ENCODE data around the gene IGSF3. TPM values are rescaled to one million over a fixed set of nuclear protein-coding genes. Genes with fewer than 3 reads are reported as not detected.
"Not testable (repeated sequence)": the region's sequence is repeated elsewhere in the genome, so short reads cannot be mapped to it uniquely, and the experiment has no call there.

Gene IGSF3
- polyA plus RNA-seq, 1 donor from 2014 or later = not detected

DNA sequence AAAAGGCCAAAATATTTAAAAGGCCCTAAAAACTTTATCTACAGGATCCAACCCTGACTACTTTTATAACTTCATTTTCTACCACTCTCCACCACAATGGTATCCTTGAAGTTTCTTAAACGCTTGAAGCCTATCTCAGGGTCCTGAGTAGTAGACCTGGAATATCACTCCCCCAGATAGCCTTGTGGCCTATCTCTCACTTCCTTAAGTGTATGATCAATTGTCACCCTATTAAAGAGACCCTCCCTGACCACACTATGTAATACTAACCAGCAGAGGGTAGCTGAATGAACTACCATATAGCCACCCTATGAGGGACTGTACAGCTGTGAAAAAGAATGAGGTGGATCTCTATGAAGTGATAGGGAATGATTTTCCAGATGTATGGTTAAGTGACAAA is 102.3 kb downstream of the IGSF3 start:
- peaks cover 4 to 22% (median 8%) of the 10 kb centered on the region in 3 donors for H3K9me3 Mint-ChIP-seq

GRCh38 chr1:116564426-116564825 is 103.1 kb downstream of the IGSF3 start:
- Mint-ChIP-seq H3K4me3 (peak overlapping the region in 3 of 4 donors; percentile 1 to 67 (median 38)), H3K27ac (peak overlapping the region in 1 of 3 donors; percentile 3), H3K9me3 (peaks cover 4 to 22% (median 8%) of the 10 kb centered on the region in 3 donors), H3K36me3 (peaks cover 13% of the 10 kb centered on the region), H3K4me1 (peaks cover 49 to 68% (median 61%) of the 10 kb centered on the region in 3 donors), H3K27me3 (no peaks in the 10 kb centered on the region)

More for the DNA sequence above, 102.3 kb downstream of the IGSF3 start:
- no peak overlapping the region for H3K27ac Mint-ChIP-seq
- no peaks in the 10 kb centered on the region for H3K27me3 Mint-ChIP-seq
- H3K4me1 Mint-ChIP-seq = peaks cover 48 to 67% (median 61%) of the 10 kb centered on the region in 3 donors
- peak overlapping the region in 2 of 4 donors; percentile 9 to 38 for H3K4me3 Mint-ChIP-seq
- H3K36me3 Mint-ChIP-seq = peaks cover 13% of the 10 kb centered on the region

GRCh38 chr1:116562465-116562864 is 105.1 kb downstream of the IGSF3 start:
- Mint-ChIP-seq H3K27ac (peak overlapping the region; percentile 6 to 58 (median 7)), H3K36me3 (peaks cover 13% of the 10 kb centered on the region), H3K4me3 (peak overlapping the region in 2 of 4 donors; percentile 16 to 28), H3K9me3 (peaks cover 4 to 22% (median 8%) of the 10 kb centered on the region in 3 donors), H3K4me1 (peaks cover 48 to 68% (median 63%) of the 10 kb centered on the region in 3 donors)
- not testable (repeated sequence) for H3K27me3 Mint-ChIP-seq

- H3K27me3 Mint-ChIP-seq = no peaks in the 10 kb centered on the region
- H3K9me3 Mint-ChIP-seq = peaks cover 4 to 22% (median 8%) of the 10 kb centered on the region in 3 donors
- H3K36me3 Mint-ChIP-seq = peaks cover 13% of the 10 kb centered on the region
- peaks cover 50 to 74% (median 66%) of the 10 kb centered on the region in 3 donors for H3K4me1 Mint-ChIP-seq
- H3K27ac Mint-ChIP-seq = peak overlapping the region; percentile 18 to 88 (median 79)
- H3K4me3 Mint-ChIP-seq = no peak overlapping the region
Measured at GRCh38 chr1:116561563-116561962, 106.0 kb downstream of the IGSF3 start.

- Mint-ChIP-seq H3K36me3 (peaks cover 16% of the 10 kb centered on the region), H3K4me1 (peaks cover 50 to 71% (median 64%) of the 10 kb centered on the region in 3 donors), H3K4me3 (peak overlapping the region; percentile 54 to 87 (median 76)), H3K9me3 (peaks cover 4 to 22% (median 8%) of the 10 kb centered on the region in 3 donors), H3K27ac (peak overlapping the region; percentile 79 to 88 (median 88)), H3K27me3 (no peaks in the 10 kb centered on the region)
Measured at GRCh38 chr1:116560704-116561490, 106.6 kb downstream of the IGSF3 start.

- H3K9me3 Mint-ChIP-seq = peaks cover 3 to 16% (median 4%) of the 10 kb centered on the region in 3 donors
- peaks cover 56 to 74% (median 67%) of the 10 kb centered on the region in 3 donors for H3K4me1 Mint-ChIP-seq
- peak overlapping the region; percentile 88 to 97 (median 94) for H3K27ac Mint-ChIP-seq
- no peaks in the 10 kb centered on the region for H3K27me3 Mint-ChIP-seq
- peaks cover 12% of the 10 kb centered on the region for H3K36me3 Mint-ChIP-seq
- H3K4me3 Mint-ChIP-seq = peak overlapping the region; percentile 58 to 93 (median 78)
Measured at GRCh38 chr1:116559304-116559761, 108.2 kb downstream of the IGSF3 start.

DNA sequence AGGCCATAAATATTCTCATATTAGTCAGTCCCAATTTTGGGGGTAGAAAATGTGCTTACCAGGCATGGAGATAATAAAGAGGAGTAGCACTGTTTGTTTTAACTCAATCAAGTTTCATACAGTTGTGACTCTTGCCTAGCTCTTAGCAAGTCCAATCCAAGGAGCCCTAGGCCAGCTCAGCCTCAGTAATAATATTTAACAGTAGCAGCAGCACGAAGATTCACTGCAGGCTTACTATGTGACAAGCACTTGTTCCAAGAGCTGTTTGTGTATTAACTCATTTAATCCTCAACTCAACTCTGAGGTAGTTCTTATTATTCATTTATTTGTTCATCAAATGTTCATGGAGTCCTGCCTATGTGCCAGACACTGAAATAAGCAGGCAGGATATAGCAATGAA is 109.0 kb downstream of the IGSF3 start:
- Mint-ChIP-seq H3K4me3 (peak overlapping the region; percentile 58 to 93 (median 68)), H3K4me1 (peaks cover 57 to 72% (median 67%) of the 10 kb centered on the region in 3 donors), H3K27ac (peak overlapping the region; percentile 88 to 97 (median 94)), H3K27me3 (no peaks in the 10 kb centered on the region), H3K9me3 (peaks cover 3 to 9% (median 4%) of the 10 kb centered on the region in 3 donors), H3K36me3 (peaks cover 8% of the 10 kb centered on the region)

DNA sequence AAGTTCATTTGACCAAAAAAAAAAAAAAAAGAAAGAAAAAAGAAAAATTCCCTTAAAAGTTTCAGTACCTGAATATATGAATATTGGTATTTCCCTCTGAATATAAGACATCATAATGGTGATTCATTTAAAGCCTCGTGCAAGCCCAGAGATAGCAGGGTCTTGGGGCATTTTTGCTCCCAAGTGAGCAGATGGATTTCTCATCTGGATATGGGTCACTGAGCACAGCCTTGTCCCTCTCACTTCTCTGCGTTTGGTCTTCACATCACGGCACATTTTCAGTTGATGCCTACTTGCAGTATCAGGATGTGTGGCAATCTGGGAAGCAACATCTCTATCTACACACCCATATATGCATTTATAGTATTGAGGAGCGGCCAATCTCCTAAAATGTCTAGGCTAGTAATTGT is 109.4 kb downstream of the IGSF3 start:
- H3K27ac Mint-ChIP-seq = peak overlapping the region; percentile 88 to 97 (median 94)
- peak overlapping the region; percentile 58 to 89 (median 68) for H3K4me3 Mint-ChIP-seq

GRCh38 chr1:116557323-116557878 is 110.1 kb downstream of the IGSF3 start:
- Mint-ChIP-seq H3K4me3 (peak overlapping the region; percentile 58 to 89 (median 68)), H3K36me3 (peaks cover 4% of the 10 kb centered on the region), H3K27ac (peak overlapping the region; percentile 88 to 97 (median 94)), H3K4me1 (peaks cover 64 to 77% (median 72%) of the 10 kb centered on the region in 3 donors), H3K27me3 (no peaks in the 10 kb centered on the region), H3K9me3 (peaks cover under 1 to 2% (median under 1%) of the 10 kb centered on the region in 3 donors)

More for the DNA sequence above, 109.4 kb downstream of the IGSF3 start:
- Mint-ChIP-seq H3K4me1 (peaks cover 61 to 76% (median 71%) of the 10 kb centered on the region in 3 donors), H3K36me3 (peaks cover 8% of the 10 kb centered on the region), H3K9me3 (peaks cover 3 to 9% (median 4%) of the 10 kb centered on the region in 3 donors), H3K27me3 (no peaks in the 10 kb centered on the region)

- no peaks in the 10 kb centered on the region for H3K27me3 Mint-ChIP-seq
- peaks cover 3% of the 10 kb centered on the region for H3K36me3 Mint-ChIP-seq
- H3K9me3 Mint-ChIP-seq = no peaks in the 10 kb centered on the region
- peaks cover 68 to 77% (median 70%) of the 10 kb centered on the region in 3 donors for H3K4me1 Mint-ChIP-seq
- H3K27ac Mint-ChIP-seq = peak overlapping the region; percentile 88 to 97 (median 95)
- peak overlapping the region; percentile 48 to 86 (median 75) for H3K4me3 Mint-ChIP-seq
Measured at GRCh38 chr1:116556289-116557006, 111.1 kb downstream of the IGSF3 start.

- no peaks in the 10 kb centered on the region for H3K27me3 Mint-ChIP-seq
- peaks cover 3% of the 10 kb centered on the region for H3K36me3 Mint-ChIP-seq
- H3K4me1 Mint-ChIP-seq = peaks cover 66 to 77% (median 70%) of the 10 kb centered on the region in 3 donors
- no peaks in the 10 kb centered on the region for H3K9me3 Mint-ChIP-seq
- peak overlapping the region in 1 of 3 donors; percentile 47 for H3K27ac Mint-ChIP-seq
- H3K4me3 Mint-ChIP-seq = peak overlapping the region in 1 of 4 donors; percentile 38
Measured at GRCh38 chr1:116554924-116555323, 112.6 kb downstream of the IGSF3 start.

DNA sequence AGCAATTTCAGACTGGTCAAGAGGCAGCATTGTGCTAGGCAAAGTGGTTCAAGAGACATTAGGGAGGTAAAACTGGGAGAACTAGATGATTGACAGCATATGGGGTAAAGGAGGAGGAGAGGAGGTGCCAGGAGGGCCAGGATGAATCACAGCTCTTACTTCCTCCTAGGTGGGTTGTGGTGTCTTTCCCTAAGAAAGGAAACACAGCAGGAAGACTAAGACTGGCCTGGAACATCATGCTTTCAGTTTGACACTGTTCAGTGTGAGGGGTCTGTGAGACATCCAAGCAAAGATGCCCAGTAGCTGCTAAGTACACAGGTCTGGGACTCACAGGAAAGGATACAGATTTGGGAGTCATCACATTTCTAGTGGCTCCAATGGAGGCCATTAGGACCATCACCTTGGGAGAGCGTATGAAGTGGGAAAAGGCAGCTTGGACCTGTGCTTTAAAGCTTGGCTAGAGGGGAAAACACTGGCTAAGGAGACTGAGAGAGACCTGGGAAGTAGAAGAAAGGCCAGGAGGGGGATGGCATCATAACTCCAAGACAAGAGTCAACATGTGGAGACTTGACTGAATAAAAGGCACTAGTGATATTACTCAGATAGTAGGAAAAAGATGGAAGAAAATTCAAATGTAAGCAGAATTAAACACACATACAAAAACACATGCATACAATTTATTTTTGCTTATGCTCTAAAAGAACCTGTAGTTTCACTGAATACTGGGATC is 114.0 kb downstream of the IGSF3 start:
- Mint-ChIP-seq H3K27me3 (no peaks in the 10 kb centered on the region), H3K27ac (peak overlapping the region; percentile 9 to 57 (median 35)), H3K4me3 (peak overlapping the region in 2 of 4 donors; percentile 9 to 28), H3K4me1 (peaks cover 56 to 66% (median 64%) of the 10 kb centered on the region in 3 donors), H3K36me3 (peaks cover 3% of the 10 kb centered on the region), H3K9me3 (no peaks in the 10 kb centered on the region)

DNA sequence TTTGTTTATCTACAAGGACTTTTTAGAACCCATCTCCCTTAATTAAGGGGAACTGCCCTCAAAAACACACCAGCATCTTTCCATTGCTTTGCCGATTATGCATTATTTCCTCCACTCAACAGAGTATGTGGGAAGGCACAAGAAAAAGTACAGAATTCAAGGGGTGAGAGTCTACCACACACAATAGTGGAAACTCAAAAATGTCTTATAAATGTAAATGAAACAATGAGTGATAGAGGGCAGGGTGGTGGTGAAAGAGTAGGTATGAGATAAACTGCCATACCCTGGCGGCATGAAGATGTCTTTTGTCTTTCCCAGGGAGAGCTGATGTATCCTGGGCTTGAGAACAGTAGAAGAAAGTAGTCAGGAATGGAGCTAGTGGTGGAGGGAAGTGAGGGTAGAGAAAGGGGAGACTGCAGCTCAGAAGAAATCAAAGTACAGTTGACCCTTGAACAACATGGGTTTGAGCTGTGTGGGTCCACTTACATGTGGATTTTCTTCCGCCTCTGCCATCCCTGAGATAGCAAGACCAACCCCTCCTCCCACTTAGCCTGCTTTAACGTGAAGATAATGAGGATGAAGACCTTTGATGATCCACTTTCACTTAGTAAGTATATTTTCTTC is 121.1 kb downstream of the IGSF3 start:
- peaks cover 0 to 2% (median 0%) of the 10 kb centered on the region in 3 donors for H3K9me3 Mint-ChIP-seq
- peaks cover 7% of the 10 kb centered on the region for H3K36me3 Mint-ChIP-seq
- H3K27ac Mint-ChIP-seq = peak overlapping the region in 1 of 3 donors; percentile 4
- H3K27me3 Mint-ChIP-seq = no peaks in the 10 kb centered on the region
- no peak overlapping the region for H3K4me3 Mint-ChIP-seq
- peaks cover 43 to 52% (median 45%) of the 10 kb centered on the region in 3 donors for H3K4me1 Mint-ChIP-seq

All from IgD-negative memory B cell (primary cell).